ENCODE results near the gene HCAR3.
"Not testable (repeated sequence)": the region's sequence is repeated elsewhere in the genome, so short reads cannot be mapped to it uniquely, and the experiment has no call there.

GRCh38 chr12:122676015-122676414 is 40.6 kb downstream of the HCAR3 start:
- TF ChIP-seq, protein P1, sequence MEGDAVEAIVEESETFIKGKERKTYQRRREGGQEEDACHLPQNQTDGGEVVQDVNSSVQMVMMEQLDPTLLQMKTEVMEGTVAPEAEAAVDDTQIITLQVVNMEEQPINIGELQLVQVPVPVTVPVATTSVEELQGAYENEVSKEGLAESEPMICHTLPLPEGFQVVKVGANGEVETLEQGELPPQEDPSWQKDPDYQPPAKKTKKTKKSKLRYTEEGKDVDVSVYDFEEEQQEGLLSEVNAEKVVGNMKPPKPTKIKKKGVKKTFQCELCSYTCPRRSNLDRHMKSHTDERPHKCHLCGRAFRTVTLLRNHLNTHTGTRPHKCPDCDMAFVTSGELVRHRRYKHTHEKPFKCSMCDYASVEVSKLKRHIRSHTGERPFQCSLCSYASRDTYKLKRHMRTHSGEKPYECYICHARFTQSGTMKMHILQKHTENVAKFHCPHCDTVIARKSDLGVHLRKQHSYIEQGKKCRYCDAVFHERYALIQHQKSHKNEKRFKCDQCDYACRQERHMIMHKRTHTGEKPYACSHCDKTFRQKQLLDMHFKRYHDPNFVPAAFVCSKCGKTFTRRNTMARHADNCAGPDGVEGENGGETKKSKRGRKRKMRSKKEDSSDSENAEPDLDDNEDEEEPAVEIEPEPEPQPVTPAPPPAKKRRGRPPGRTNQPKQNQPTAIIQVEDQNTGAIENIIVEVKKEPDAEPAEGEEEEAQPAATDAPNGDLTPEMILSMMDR (IDR thresholded peaks at IDR 0.05) = not testable (repeated sequence)
- TF ChIP-seq, protein P2, sequence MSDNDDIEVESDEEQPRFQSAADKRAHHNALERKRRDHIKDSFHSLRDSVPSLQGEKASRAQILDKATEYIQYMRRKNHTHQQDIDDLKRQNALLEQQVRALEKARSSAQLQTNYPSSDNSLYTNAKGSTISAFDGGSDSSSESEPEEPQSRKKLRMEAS (IDR thresholded peaks at IDR 0.05; ENCODE audit: low read depth) = not testable (repeated sequence)
- TF ChIP-seq MEF2A (IDR thresholded peaks at IDR 0.05; ENCODE audit: borderline replicate concordance, low read depth); USF2 (IDR thresholded peaks at IDR 0.05; ENCODE audit: borderline replicate concordance, low read depth, low read length): not testable (repeated sequence)
